ENCODE results near the gene ST8SIA2.

DNA sequence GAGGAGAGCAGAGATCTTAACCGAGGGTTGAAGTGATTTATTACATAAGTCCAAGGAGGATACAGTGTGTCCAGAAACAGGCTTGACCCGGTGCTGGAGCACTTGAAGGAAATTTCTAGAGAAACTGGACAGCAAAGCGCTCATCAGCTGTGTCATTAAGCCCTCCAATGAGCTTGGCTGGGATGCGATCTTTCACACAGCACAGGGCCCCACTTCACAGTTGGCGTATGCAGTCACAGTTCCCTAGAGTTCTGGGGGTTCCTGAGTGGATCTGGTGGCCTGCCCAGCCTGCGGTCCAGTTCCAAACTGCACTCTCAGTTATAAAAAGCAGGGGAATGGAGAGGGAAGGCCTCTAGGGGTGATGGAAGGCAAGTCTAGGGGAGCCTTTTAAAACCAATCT, 13.6 kb downstream of the ST8SIA2 start:
- TF ChIP-seq POLR2AphosphoS5 (IDR thresholded peaks at IDR 0.05; ENCODE audit: borderline replicate concordance, low read depth, low read length) = no peak
- TF ChIP-seq EZH2 (IDR thresholded peaks at IDR 0.05) = no peak
- no peak for TF ChIP-seq FOXP2 (optimal IDR thresholded peaks at IDR 0.05; ENCODE audit: control extremely low read depth, extremely low read length, insufficient read depth)

Data from SK-N-MC (cell line).